Activated CD4-positive, alpha-beta memory T cell treated with anti-CD3 and anti-CD28 coated beads for 36 hours (primary cell): Measurements from ENCODE around the gene TRERF1. TPM values are rescaled to one million over a fixed set of nuclear protein-coding genes. Genes with fewer than 3 reads are reported as not detected.
"Not testable (repeated sequence)": the region's sequence is repeated elsewhere in the genome, so short reads cannot be mapped to it uniquely, and the experiment has no call there.

ENCODE experiments used
- CTCF ChIA-PET: fragments of 350-600 bp; sonication (Branson Sonifier 250); formaldehyde crosslinking; loops from one replicate; lab custom pipeline; 2021; ENCODE audit warnings: antibody characterized with exemption, inconsistent platforms; lab: Charles Lee
- POLR2A ChIA-PET: fragments of 350-600 bp; sonication (Branson Sonifier 250); formaldehyde crosslinking; loops from one replicate; lab custom pipeline; 2021; ENCODE audit warnings: antibody characterized with exemption; lab: Charles Lee
- DNase-seq: peaks from one replicate; pipeline ENCODE4 v3.0.0-alpha.2; 2020
- H3K27ac Mint-ChIP-seq: one replicate; pipeline ENCODE4 v1.8.0; 2021; ENCODE audit warnings: mixed read lengths
- H3K27me3 Mint-ChIP-seq: one replicate; pipeline ENCODE4 v1.8.0; 2021; ENCODE audit warnings: mixed read lengths
- H3K36me3 Mint-ChIP-seq: one replicate; pipeline ENCODE4 v1.8.0; 2021; ENCODE audit warnings: mixed read lengths
- H3K4me1 Mint-ChIP-seq: one replicate; pipeline ENCODE4 v1.8.0; 2021; ENCODE audit warnings: low read depth, mixed read lengths
- H3K4me3 Mint-ChIP-seq: one replicate; pipeline ENCODE4 v1.8.0; 2021; ENCODE audit warnings: mild to moderate bottlenecking, mixed read lengths
- H3K9me3 Mint-ChIP-seq: one replicate; pipeline ENCODE4 v1.8.0; 2021; ENCODE audit warnings: mixed read lengths
- intact Hi-C: fragments of 100-400 bp; cut with micrococcal nuclease; formaldehyde crosslinking; loops from one replicate; pipeline ENCODE4 v1.15.1; 2023
- total RNA-seq, 2 experiments: library from RNA; stranded (reverse); gene quantifications; one replicate each; pipeline ENCODE4 v1.2.3, GENCODE V29; 2021

The TRERF1 gene
- total RNA-seq, 2 experiments from 2014 or later = 16.3 to 16.7 TPM

DNA sequence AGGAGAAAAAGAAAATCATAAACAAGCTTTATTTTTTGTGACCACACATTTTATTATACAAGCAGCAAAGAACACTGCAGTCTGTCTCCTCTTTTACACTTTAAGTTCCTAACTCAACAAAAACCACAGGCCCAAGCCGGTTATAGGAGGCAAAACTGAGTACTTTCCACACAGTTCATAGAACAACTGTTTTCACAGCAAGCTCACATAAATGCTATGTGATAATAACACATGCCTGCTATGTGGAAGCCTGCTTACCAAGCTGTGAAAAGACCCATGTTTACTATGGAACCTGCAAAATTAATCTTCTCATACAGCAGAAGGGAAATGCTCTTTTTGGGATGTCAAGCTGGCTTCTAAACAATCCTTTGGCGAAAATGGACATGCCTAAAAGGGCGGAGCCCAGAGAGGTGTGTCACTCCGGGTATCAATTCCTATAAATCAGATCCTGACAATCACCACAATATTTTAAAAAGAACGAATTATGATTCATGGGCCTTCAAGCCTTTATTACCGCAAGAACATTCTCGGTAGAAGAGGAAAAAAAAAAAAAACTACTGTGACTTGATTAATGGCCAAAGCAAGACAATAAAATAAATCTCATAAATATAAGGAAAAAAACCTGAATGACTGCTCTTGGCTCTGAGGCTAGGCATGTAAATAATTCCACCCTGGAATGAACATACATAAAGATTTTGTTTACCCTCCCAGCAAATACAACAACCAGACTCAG, 2.6 kb downstream of the TRERF1 start:
- Mint-ChIP-seq H3K27me3 (no peaks in the 10 kb centered on the region), H3K27ac (peak overlapping the region; percentile 95), H3K4me1 (peaks cover 60% of the 10 kb centered on the region), H3K4me3 (peak overlapping the region; percentile 98), H3K36me3 (peaks cover 16% of the 10 kb centered on the region), H3K9me3 (no peaks in the 10 kb centered on the region)
- DNase-seq = no peak
- intact Hi-C loops = no loop called here
- CTCF ChIA-PET = interaction anchor here (0.9 to 3.0 kb wide), 6 partner anchors 7 to 234 kb away, joined by 3 to 16 read pairs (median 5); no protein-coding TSS in a partner anchor
- POLR2A ChIA-PET = interaction anchor here (0.9 to 3.4 kb wide), 4 partner anchors 45 to 109 kb away, joined by 3 to 17 read pairs (median 4); no protein-coding TSS in a partner anchor

DNA sequence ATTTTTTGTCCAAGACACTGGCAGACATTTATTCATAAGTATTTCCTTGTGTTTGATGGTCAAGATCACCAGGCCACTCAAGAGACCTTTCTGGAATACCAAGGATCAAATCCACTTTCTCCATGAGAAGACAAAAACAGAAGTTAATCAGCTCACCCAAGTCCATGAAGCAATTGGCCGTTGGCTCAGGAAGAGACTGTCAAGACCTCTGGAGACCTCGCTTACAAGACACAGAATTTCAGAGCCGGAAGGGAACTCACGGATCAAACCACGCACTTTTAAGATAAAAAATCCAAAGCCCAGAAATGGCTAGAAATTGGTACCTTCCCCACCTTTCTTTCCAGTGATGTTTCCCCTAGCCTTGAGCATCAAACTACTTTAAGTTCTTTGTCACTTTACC, 3.3 kb downstream of the TRERF1 start:
- H3K4me1 Mint-ChIP-seq = peaks cover 66% of the 10 kb centered on the region
- peak overlapping the region; percentile 98 for H3K4me3 Mint-ChIP-seq
- peaks cover 19% of the 10 kb centered on the region for H3K36me3 Mint-ChIP-seq
- CTCF ChIA-PET = interaction anchor here (0.9 to 3.0 kb wide), 6 partner anchors 46 to 234 kb away, joined by 3 to 16 read pairs (median 6); no protein-coding TSS in a partner anchor
- no peak for DNase-seq
- H3K27ac Mint-ChIP-seq = peak overlapping the region; percentile 95
- intact Hi-C loops = no loop called here
- no peaks in the 10 kb centered on the region for H3K27me3 Mint-ChIP-seq
- POLR2A ChIA-PET = interaction anchor here (0.5 to 3.4 kb wide), 3 partner anchors 26 to 61 kb away, joined by 3 to 17 read pairs (median 3); no protein-coding TSS in a partner anchor
- no peaks in the 10 kb centered on the region for H3K9me3 Mint-ChIP-seq

DNA sequence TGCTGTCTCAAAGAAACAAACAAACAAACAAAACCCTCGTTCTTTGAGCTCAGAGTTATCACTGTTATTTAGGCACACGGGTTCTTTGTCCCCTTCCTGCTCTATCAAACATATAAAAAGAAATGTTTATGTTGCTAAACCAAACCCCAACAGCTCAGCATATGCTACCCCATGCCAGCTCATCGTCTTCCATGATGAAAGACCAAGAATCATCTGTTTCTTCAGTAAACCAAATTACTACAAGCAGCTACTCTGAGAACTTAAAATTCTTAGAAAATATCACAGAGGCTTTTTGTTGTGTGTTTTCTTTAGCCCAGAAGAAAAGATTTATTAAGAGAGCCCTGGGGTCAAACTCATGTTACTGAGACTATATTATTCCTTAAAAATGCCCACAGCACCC, 4.7 kb downstream of the TRERF1 start:
- H3K36me3 Mint-ChIP-seq = peaks cover 19% of the 10 kb centered on the region
- no peak overlapping the region for H3K4me3 Mint-ChIP-seq

DNA sequence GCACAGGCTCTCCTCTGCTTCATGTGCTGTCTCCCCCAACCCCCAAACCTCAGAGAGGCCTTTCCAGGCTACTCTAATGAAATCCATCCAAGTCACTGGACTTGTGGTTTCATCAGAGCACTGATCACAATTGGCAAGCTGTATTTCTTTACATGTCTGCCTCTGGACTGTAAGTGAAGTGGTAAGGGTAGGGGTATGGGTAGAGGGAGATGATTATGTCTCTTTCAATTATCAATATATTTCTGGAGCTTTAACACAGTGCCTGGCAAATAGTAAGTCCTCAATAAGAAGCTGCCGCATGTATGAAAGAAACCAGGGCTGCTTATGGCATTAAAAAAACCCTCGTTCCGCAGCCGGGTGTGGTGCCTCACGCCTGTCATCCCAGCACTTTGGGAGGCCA, 5.4 kb downstream of the TRERF1 start:
- Mint-ChIP-seq H3K4me3 (no peak overlapping the region), H3K27me3 (no peaks in the 10 kb centered on the region), H3K4me1 (peaks cover 79% of the 10 kb centered on the region), H3K9me3 (no peaks in the 10 kb centered on the region), H3K27ac (peak overlapping the region; percentile 65), H3K36me3 (peaks cover 19% of the 10 kb centered on the region)
- DNase-seq = no peak
- ChIA-PET POLR2A (no interaction called here), CTCF (interaction anchor here (1.5 kb wide), 1 partner anchor 101 kb away, joined by 9 read pairs; no protein-coding TSS in a partner anchor)
- intact Hi-C loops = no loop called here

More for the DNA sequence above, 4.7 kb downstream of the TRERF1 start:
- ChIA-PET POLR2A (no interaction called here), CTCF (interaction anchor here (1.3 to 1.5 kb wide), 2 partner anchors 57 to 101 kb away, joined by 5 to 9 read pairs; no protein-coding TSS in a partner anchor)
- Mint-ChIP-seq H3K27ac (peak overlapping the region; percentile 95), H3K9me3 (no peaks in the 10 kb centered on the region), H3K4me1 (peaks cover 73% of the 10 kb centered on the region), H3K27me3 (no peaks in the 10 kb centered on the region)
- no peak for DNase-seq
- intact Hi-C loops = no loop called here

DNA sequence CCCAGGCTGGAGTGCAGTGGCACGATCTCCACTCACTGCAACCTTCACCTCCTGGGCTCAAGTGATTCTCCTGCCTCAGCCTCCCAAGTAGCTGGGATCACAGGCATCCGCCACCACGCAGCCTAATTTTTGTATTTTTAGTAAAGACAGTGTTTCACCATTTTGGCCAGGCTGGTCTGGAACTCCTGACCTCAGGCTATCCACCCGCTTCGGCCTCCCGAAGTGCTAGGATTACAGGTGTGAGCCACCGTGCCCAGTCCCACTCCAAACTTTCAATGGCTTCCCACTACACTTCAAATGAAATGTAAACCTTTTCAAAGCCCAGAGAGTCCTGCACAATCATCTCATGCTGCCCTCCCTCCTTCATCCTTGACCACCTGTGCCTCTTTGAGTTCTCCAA, 5.8 kb downstream of the TRERF1 start:
- CTCF ChIA-PET, intact Hi-C loops, DNase-seq, H3K4me3 Mint-ChIP-seq, H3K9me3 Mint-ChIP-seq, POLR2A ChIA-PET, H3K27me3 Mint-ChIP-seq: not testable (repeated sequence)
- peaks cover 83% of the 10 kb centered on the region for H3K4me1 Mint-ChIP-seq
- H3K27ac Mint-ChIP-seq = peak overlapping the region; percentile 73
- peaks cover 19% of the 10 kb centered on the region for H3K36me3 Mint-ChIP-seq

DNA sequence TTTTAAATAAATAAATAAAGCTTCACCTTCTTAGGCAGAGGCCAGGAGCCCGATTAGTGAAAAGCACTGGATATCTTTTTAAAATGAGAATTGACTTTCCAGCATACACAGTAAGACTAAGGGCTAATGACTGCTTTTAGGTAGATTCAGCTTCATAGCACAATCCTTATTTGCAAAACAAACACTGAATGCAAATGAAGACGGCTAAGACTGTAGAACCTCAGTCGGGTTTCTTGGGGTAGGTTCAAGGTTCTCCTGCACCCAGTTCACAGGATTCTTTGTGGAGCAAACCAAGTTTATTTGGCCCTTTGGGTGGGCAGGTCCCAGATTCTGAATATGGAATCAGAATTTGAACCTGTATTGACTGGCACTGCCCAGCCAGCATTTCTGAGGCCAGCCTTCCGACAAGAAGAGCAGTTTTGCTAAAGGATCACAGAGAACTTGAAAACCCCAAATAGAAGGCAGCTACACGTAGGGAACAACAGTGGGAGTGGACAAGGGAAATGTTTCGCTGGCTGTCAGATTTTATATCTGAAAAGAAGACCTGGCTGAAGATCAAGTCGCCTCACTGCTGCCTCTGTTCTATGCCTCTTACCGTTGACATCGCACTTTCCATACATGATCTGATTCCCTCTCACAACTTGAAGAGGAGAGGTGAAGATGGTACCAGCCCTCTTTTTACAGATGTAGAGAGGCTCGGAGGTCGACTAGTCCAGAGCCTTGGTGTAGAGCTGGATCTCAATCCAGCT, 8.2 kb downstream of the TRERF1 start:
- ChIA-PET POLR2A (interaction anchor here (1.6 kb wide), 1 partner anchor 53 kb away, joined by 3 read pairs; no protein-coding TSS in a partner anchor), CTCF (interaction anchor here (4.7 kb wide), 1 partner anchor 104 kb away, joined by 24 read pairs; no protein-coding TSS in a partner anchor)
- intact Hi-C loops = no loop called here
- Mint-ChIP-seq H3K4me3 (peak overlapping the region; percentile 66), H3K36me3 (peaks cover 16% of the 10 kb centered on the region), H3K27me3 (no peaks in the 10 kb centered on the region), H3K4me1 (peaks cover 83% of the 10 kb centered on the region), H3K9me3 (no peaks in the 10 kb centered on the region), H3K27ac (peak overlapping the region; percentile 73)
- DNase-seq = no peak

DNA sequence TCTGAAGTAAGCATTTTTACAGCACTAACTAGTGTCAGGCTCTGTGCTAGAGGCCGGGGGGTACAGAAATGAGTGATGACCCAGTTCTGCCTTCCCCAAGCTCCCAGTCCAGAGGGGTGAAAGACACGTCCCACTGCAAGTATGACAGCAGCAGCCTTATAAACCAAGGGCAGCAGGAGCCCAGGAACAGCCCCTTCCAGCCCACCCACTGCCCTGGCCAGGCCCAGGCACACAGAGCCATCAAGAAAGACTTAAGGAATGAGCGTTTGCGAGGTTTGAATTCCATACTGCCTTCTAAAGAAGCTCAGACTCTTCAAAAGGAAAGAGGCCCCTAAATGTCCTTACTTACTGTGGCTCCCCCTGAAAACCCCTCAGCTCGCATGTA, 10.0 kb downstream of the TRERF1 start:
- H3K9me3 Mint-ChIP-seq = no peaks in the 10 kb centered on the region
- peak overlapping the region; percentile 75 for H3K27ac Mint-ChIP-seq
- peak; percentile 62 for DNase-seq
- ChIA-PET POLR2A (interaction anchor here (0.6 to 3.0 kb wide), 6 partner anchors 10 to 223 kb away, joined by 3 to 12 read pairs (median 3); partner anchors contain the start of gene TRERF1), CTCF (interaction anchor here (0.8 to 4.7 kb wide), 7 partner anchors 9 to 106 kb away, joined by 3 to 24 read pairs (median 8); no protein-coding TSS in a partner anchor)
- peaks cover 70% of the 10 kb centered on the region for H3K4me1 Mint-ChIP-seq
- intact Hi-C loops = loop anchor here (1.0 kb wide), 1 partner anchor 10 kb away; the partner anchor contains the start of gene TRERF1
- H3K27me3 Mint-ChIP-seq = no peaks in the 10 kb centered on the region
- peaks cover 5% of the 10 kb centered on the region for H3K36me3 Mint-ChIP-seq
- H3K4me3 Mint-ChIP-seq = peak overlapping the region; percentile 60

DNA sequence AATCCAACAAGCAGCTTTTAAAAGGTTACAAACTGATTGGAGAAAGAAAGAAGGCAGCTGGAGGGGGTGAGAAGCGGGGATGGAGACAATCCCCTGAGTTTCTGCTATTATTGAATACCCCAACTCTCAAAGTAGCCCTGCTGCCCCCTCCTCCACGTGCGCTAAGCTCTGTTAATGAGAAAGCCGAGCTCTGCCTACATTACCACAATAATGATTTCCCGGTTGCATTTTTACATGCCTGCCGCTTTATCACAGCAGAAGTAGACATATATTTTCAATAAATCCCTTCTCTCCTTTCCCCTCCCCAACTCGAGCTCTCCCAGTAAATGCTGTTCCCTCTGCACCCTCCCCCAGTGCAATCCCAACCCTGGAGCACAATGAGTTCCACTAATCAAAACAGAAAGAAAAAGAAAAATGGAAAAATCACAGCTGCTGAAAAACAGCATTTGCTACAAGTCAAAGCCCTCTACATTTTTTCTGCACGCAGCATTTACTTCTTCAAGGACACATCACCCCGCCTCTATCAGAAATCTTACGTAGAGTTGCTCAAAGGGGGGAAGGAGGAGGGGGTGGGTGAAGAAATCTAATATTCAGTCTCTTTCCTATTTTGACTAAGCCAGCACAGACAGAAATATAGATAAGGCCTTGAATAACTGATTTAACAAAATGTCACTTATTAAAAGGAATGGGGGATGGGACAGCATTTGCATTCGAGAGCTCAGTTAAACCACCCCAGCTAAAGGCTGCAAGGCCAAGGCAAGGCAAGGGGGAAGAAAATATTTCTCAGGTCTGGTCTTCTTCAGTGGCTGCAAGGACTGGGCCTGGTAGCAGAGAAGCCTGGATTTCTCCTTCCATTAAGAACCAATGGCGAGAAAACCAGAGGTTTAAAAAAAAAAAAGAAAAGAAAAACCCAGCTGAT, 10.7 kb downstream of the TRERF1 start:
- H3K36me3 Mint-ChIP-seq = peaks cover 2% of the 10 kb centered on the region
- no peaks in the 10 kb centered on the region for H3K27me3 Mint-ChIP-seq
- peaks cover 65% of the 10 kb centered on the region for H3K4me1 Mint-ChIP-seq
- intact Hi-C loops = loop anchor here (1.0 kb wide), 1 partner anchor 10 kb away; the partner anchor contains the start of gene TRERF1
- H3K9me3 Mint-ChIP-seq = no peaks in the 10 kb centered on the region
- ChIA-PET CTCF (interaction anchor here (0.8 to 4.7 kb wide), 8 partner anchors 9 to 274 kb away, joined by 3 to 24 read pairs (median 8); no protein-coding TSS in a partner anchor), POLR2A (interaction anchor here (0.6 to 3.0 kb wide), 7 partner anchors 10 to 223 kb away, joined by 3 to 12 read pairs (median 3); partner anchors contain the start of gene TRERF1)
- H3K27ac Mint-ChIP-seq = peak overlapping the region; percentile 75
- no peak for DNase-seq
- peak overlapping the region; percentile 60 for H3K4me3 Mint-ChIP-seq

DNA sequence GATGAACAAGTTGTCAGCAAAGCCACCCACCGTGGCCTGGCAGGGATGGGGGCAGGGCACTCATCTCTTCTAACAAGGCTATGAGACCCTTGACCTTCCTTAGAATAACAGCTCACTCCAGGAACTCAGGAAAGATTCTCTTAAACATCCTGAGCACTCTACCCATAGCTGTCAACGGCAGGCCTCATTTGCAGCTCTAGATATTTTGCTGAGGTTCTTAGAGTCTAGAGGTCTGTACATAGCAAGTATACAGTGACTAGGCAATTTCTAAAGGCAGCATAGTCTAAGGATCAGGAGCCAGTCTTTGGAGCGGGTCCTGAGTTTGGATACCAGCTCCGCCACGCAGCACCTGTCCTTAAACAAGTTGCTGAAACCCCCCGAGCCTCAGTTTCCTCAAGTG, 11.7 kb downstream of the TRERF1 start:
- intact Hi-C loops = no loop called here
- no peak for DNase-seq
- Mint-ChIP-seq H3K27me3 (no peaks in the 10 kb centered on the region), H3K4me1 (peaks cover 57% of the 10 kb centered on the region), H3K27ac (no peak overlapping the region), H3K36me3 (peaks cover 5% of the 10 kb centered on the region), H3K9me3 (peaks cover 1% of the 10 kb centered on the region), H3K4me3 (no peak overlapping the region)
- CTCF ChIA-PET = interaction anchor here (0.7 to 4.7 kb wide), 7 partner anchors 12 to 383 kb away, joined by 3 to 24 read pairs (median 8); no protein-coding TSS in a partner anchor
- POLR2A ChIA-PET = interaction anchor here (1.1 to 3.0 kb wide), 2 partner anchors 11 to 12 kb away, joined by 3 to 12 read pairs; partner anchors contain the start of gene TRERF1

DNA sequence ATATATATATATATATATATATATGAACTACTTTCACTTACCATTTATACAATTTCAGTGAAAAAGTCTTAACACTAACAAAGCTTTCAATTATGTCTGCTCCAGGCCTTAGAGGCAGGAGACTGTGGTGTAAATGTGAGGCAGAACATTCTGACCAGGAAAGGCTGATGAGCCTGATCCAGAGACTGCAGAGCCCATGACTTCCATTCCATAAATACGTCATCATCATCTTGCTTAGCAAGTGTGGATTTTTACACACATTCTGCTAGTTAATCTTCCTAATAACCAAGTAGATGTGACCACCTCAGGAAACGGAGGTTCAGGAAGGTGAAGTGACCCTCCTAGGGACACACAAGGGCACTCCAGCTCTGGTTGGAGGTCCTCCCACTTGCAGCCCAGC, 14.9 kb downstream of the TRERF1 start:
- Mint-ChIP-seq H3K36me3 (peaks cover 22% of the 10 kb centered on the region), H3K27ac (no peak overlapping the region), H3K4me1 (peaks cover 38% of the 10 kb centered on the region), H3K27me3 (no peaks in the 10 kb centered on the region), H3K9me3 (peaks cover 18% of the 10 kb centered on the region), H3K4me3 (no peak overlapping the region)
- intact Hi-C loops = no loop called here
- POLR2A ChIA-PET = interaction anchor here (0.6 kb wide), 1 partner anchor 358 kb away, joined by 4 read pairs; no protein-coding TSS in a partner anchor
- CTCF ChIA-PET = interaction anchor here (2.7 kb wide), 1 partner anchor 111 kb away, joined by 12 read pairs; no protein-coding TSS in a partner anchor
- DNase-seq = no peak
